Kidney (tissue), 14 donors: Measurements from ENCODE around the gene PTBP3. TPM values are rescaled to one million over a fixed set of nuclear protein-coding genes. Genes with fewer than 3 reads are reported as not detected.
A peak's percentile ranks its signal among the peaks of the same experiment; 100 is the strongest.

Source experiments
- DNase-seq, 5 donors: peaks; one replicate each; pipeline ENCODE4 v3.0.0-alpha.2; 2013 to 2020
- FAIRE-seq: peaks from 2 replicates; lab custom pipeline; 2012; peaks lifted over from hg19 to GRCh38; lab: Jason Lieb, UNC
- H3K27ac ChIP-seq, 2 donors: one replicate each; pipeline ENCODE4 v1.7.0; 2013; ENCODE audit warnings: low read depth in 2 of 2, low read length in 2 of 2, inconsistent platforms in 1 of 2
- H3K27me3 ChIP-seq: one replicate; pipeline ENCODE4 v1.7.1; 2013; ENCODE audit warnings: low read length, inconsistent platforms; ENCODE audit not compliant: control insufficient read depth, insufficient read depth
- H3K36me3 ChIP-seq, 3 donors: one replicate each; pipeline versions ENCODE4 v1.7.0 to v1.7.1; 2013; ENCODE audit warnings: low read length in 3 of 3, control low read depth in 1 of 3, inconsistent platforms in 1 of 3; ENCODE audit not compliant: insufficient read depth in 3 of 3, control insufficient read depth in 2 of 3
- H3K4me1 ChIP-seq, 3 donors: one replicate each; pipeline versions ENCODE4 v1.7.0 to v1.7.1; 2013; ENCODE audit warnings: low read length in 3 of 3, inconsistent platforms in 1 of 3, low read depth in 1 of 3; ENCODE audit not compliant: control insufficient read depth in 2 of 3, insufficient read depth in 2 of 3
- H3K4me3 ChIP-seq, 3 donors: one replicate each; pipeline versions ENCODE4 v1.7.0 to v1.8.1; 2013; ENCODE audit warnings: low read length in 3 of 3, control low read depth in 1 of 3, inconsistent platforms in 1 of 3
- H3K9ac ChIP-seq, 3 donors: one replicate each; pipeline versions ENCODE4 v1.7.0 to v1.7.1; 2013; ENCODE audit warnings: low read length in 3 of 3, control low read depth in 1 of 3, inconsistent platforms in 1 of 3
- H3K9me3 ChIP-seq, 3 donors: one replicate each; pipeline versions ENCODE4 v1.7.0 to v1.7.1; 2013; ENCODE audit warnings: low read length in 3 of 3, control low read depth in 1 of 3, inconsistent platforms in 1 of 3; ENCODE audit not compliant: control insufficient read depth in 2 of 3, insufficient read depth in 1 of 3
- intact Hi-C: fragments of 100-400 bp; cut with DNase I; formaldehyde crosslinking; loops from one replicate; pipeline ENCODE4 v1.11.1; 2022
- polyA plus RNA-seq: library from polyadenylated mRNA; stranded (reverse); fragments of 350-450 nt; fragmentation: Illumina TruSeq; extraction: RNeasy Lipid Tissue Mini Kit (QIAGEN cat#74804); gene quantifications from one replicate; pipeline ENCODE4 v1.2.3, GENCODE V29; 2014; ENCODE audit warnings: low read depth, low replicate concordance; ENCODE audit not compliant: insufficient read depth
- total RNA-seq: library from RNA; stranded (reverse); fragmentation: NEBNext Ultra II Directional; extraction: Animal tissue kit (Norgen Biotek cat#: 25700); gene quantifications from one replicate; pipeline ENCODE4 v1.2.1, GENCODE V29; 2021
- TF ChIP-seq, protein P1 (sequence below): IDR thresholded peaks from 3 replicates; pipeline ENCODE4 v1.5.1; 2012; ENCODE audit warnings: mild to moderate bottlenecking, moderate library complexity, borderline replicate concordance; ENCODE audit not compliant: insufficient read depth; ENCODE audit errors: extremely low read depth
- donor health status: control.
- donor health status: control.
- donor health status: control.
- donor health status: control.
- donor health status: control.
- donor health status: DM: yes; HTN: yes; CAD: no.
- donor health status: Normal renal cell carcinoma (clear cell type).

The PTBP3 gene
- total and polyA plus RNA-seq, 2 donors from 2014 or later, result 14.0 to 86.6 TPM

DNA sequence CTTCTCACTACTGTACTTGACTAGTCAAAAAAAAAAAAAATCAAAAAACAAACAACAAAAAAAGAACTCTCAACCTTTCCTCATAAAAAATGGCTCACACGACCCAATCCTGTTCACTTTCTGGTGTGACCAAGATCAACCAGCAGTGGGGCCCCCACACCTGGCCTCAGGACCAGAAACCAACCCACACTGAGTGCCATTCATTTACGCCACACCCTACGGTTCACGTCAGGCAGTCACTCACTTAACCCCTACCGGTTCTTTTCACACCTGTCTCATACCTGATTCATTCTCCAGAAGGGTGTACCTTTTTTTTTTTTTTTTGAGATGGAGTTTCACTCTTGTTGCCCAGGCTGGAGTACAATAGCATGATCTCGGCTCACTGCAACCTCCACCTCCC lies 164.1 kb downstream of the PTBP3 start:
- FAIRE-seq (no peak), DNase-seq (no peak)
- TF ChIP-seq, protein P1, sequence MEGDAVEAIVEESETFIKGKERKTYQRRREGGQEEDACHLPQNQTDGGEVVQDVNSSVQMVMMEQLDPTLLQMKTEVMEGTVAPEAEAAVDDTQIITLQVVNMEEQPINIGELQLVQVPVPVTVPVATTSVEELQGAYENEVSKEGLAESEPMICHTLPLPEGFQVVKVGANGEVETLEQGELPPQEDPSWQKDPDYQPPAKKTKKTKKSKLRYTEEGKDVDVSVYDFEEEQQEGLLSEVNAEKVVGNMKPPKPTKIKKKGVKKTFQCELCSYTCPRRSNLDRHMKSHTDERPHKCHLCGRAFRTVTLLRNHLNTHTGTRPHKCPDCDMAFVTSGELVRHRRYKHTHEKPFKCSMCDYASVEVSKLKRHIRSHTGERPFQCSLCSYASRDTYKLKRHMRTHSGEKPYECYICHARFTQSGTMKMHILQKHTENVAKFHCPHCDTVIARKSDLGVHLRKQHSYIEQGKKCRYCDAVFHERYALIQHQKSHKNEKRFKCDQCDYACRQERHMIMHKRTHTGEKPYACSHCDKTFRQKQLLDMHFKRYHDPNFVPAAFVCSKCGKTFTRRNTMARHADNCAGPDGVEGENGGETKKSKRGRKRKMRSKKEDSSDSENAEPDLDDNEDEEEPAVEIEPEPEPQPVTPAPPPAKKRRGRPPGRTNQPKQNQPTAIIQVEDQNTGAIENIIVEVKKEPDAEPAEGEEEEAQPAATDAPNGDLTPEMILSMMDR, result no peak
- H3K27me3 ChIP-seq, result no peaks in the 10 kb centered on the region
- H3K36me3 ChIP-seq, result no peaks in the 10 kb centered on the region
- H3K9ac ChIP-seq, result no peak overlapping the region
- no peak overlapping the region for H3K4me3 ChIP-seq
- H3K27ac ChIP-seq, result peak overlapping the region in 1 of 2 donors; percentile 16
- intact Hi-C loops, result no loop called here
- H3K4me1 ChIP-seq, result peaks cover 0 to 26% (median 4%) of the 10 kb centered on the region in 3 donors
- H3K9me3 ChIP-seq, result no peaks in the 10 kb centered on the region

- no peaks in the 10 kb centered on the region for H3K9me3 ChIP-seq
- no peak for FAIRE-seq
- H3K4me1 ChIP-seq, result peaks cover 0 to 14% (median 4%) of the 10 kb centered on the region in 3 donors
- no peak overlapping the region for H3K9ac ChIP-seq
- peak overlapping the region; percentile 3 to 14 for H3K27ac ChIP-seq
- H3K36me3 ChIP-seq, result no peaks in the 10 kb centered on the region
- TF ChIP-seq, protein P1, result no peak
- H3K27me3 ChIP-seq, result no peaks in the 10 kb centered on the region
- DNase-seq, result no peak
- intact Hi-C loops, result no loop called here
- H3K4me3 ChIP-seq, result no peak overlapping the region
Measured at GRCh38 chr9:112168197-112168596, 165.2 kb downstream of the PTBP3 start.

Other genes starting within 250 kb of the PTBP3 start
- 19.8 TPM for gene SUSD1, start 158.3 kb downstream of the PTBP3 start, total RNA-seq
- 11.0 TPM for gene SUSD1, start 158.3 kb downstream of the PTBP3 start, polyA plus RNA-seq
- gene HSDL2, start 46.5 kb upstream of the PTBP3 start, total RNA-seq, result 30.2 TPM
- 67.0 TPM for gene HSDL2, start 46.5 kb upstream of the PTBP3 start, polyA plus RNA-seq
- 15.3 TPM for gene KIAA1958, start 153.2 kb upstream of the PTBP3 start, total RNA-seq
- 2.6 TPM for gene KIAA1958, start 153.2 kb upstream of the PTBP3 start, polyA plus RNA-seq